ENCODE results near the gene RAB40B.

Gene RAB40B

GRCh38 chr17:82696259-82696658 lies 2.2 kb downstream of the RAB40B start:
- intact Hi-C loops (cut with DNase I), result no loop called here
- DNase-seq, result peak in 1 of 10 donors; percentile 52

- intact Hi-C loops (cut with DNase I), result no loop called here
- peak in 1 of 10 donors; percentile 20 for DNase-seq
These were observed 3.9 kb downstream of the RAB40B start for GRCh38 chr17:82694647-82695046.

- DNase-seq, result peak in 1 of 10 donors; percentile 48
- intact Hi-C loops (cut with DNase I), result no loop called here
These were observed 5.2 kb downstream of the RAB40B start for GRCh38 chr17:82693168-82693867.

- intact Hi-C loops (cut with DNase I), result no loop called here
- peak in 1 of 10 donors; percentile 67 for DNase-seq
These were observed 6.2 kb downstream of the RAB40B start for GRCh38 chr17:82692268-82692667.

- intact Hi-C loops (cut with DNase I), result no loop called here
- DNase-seq, result peak in 1 of 10 donors; percentile 67
These were observed 6.8 kb downstream of the RAB40B start for GRCh38 chr17:82691714-82692113.

- intact Hi-C loops (cut with DNase I), result no loop called here
- peak in 5 of 10 donors; percentile 49 to 95 (median 67) for DNase-seq
These were observed 7.6 kb downstream of the RAB40B start for GRCh38 chr17:82690786-82691489.

- peak in 2 of 10 donors; percentile 80 to 82 for DNase-seq
- intact Hi-C loops (cut with DNase I), result no loop called here
These were observed 9.4 kb downstream of the RAB40B start for GRCh38 chr17:82689077-82689476.

GRCh38 chr17:82687871-82688270 lies 10.6 kb downstream of the RAB40B start:
- peak in 1 of 10 donors; percentile 29 for DNase-seq
- intact Hi-C loops (cut with DNase I), result no loop called here

GRCh38 chr17:82687375-82687861 lies 11.1 kb downstream of the RAB40B start:
- intact Hi-C loops (cut with DNase I), result no loop called here
- DNase-seq, result peak in 3 of 10 donors; percentile 63 to 91 (median 88)

GRCh38 chr17:82686366-82687324 lies 11.9 kb downstream of the RAB40B start:
- intact Hi-C loops (cut with DNase I), result no loop called here
- DNase-seq, result peak in 2 of 10 donors; percentile 48 to 71

- intact Hi-C loops (cut with DNase I), result no loop called here
- DNase-seq, result peak in 2 of 10 donors; percentile 38 to 68
These were observed 13.2 kb downstream of the RAB40B start for GRCh38 chr17:82685291-82685690.

GRCh38 chr17:82684228-82684841 lies 14.2 kb downstream of the RAB40B start:
- intact Hi-C loops (cut with DNase I), result no loop called here
- DNase-seq, result peak in 2 of 10 donors; percentile 57 to 63

- intact Hi-C loops (cut with DNase I), result no loop called here
- peak in 1 of 10 donors; percentile 7 for DNase-seq
These were observed 15.0 kb downstream of the RAB40B start for GRCh38 chr17:82683534-82683933.

- DNase-seq, result no peak
- intact Hi-C loops (cut with DNase I), result no loop called here
These were observed 17.0 kb downstream of the RAB40B start for GRCh38 chr17:82681547-82681946.

GRCh38 chr17:82679586-82680465 lies 18.7 kb downstream of the RAB40B start:
- intact Hi-C loops (cut with DNase I), result no loop called here

GRCh38 chr17:82678265-82678891 lies 20.1 kb downstream of the RAB40B start:
- intact Hi-C loops (cut with DNase I), result no loop called here

More at GRCh38 chr17:82679586-82680465, 18.7 kb downstream of the RAB40B start:
- peak in 4 of 10 donors; percentile 16 to 79 (median 66) for DNase-seq

GRCh38 chr17:82677353-82677925 lies 21.1 kb downstream of the RAB40B start:
- intact Hi-C loops (cut with DNase I), result no loop called here
- DNase-seq, result peak in 3 of 10 donors; percentile 46 to 81 (median 70)

More at GRCh38 chr17:82678265-82678891, 20.1 kb downstream of the RAB40B start:
- DNase-seq, result peak in 3 of 10 donors; percentile 79 to 87 (median 83)
